WTC11 (cell line): ENCODE results near the gene NEK6. TPM values are rescaled to one million over a fixed set of nuclear protein-coding genes. Genes with fewer than 3 reads are reported as not detected.

Experiments used
- ATAC-seq: fragments of 200-7000 bp; cut with Tn5 transposase; 2 replicates; pipeline ENCODE4 v1.10.0; 2021; ENCODE audit warnings: mild to moderate bottlenecking, moderate library complexity
- CTCF ChIA-PET: fragments of 300-600 bp; sonication (Branson Sonifier 250); formaldehyde crosslinking; loops from one replicate; lab custom pipeline; 2021; ENCODE audit warnings: antibody characterized with exemption; lab: Charles Lee
- POLR2A ChIA-PET: fragments of 350-600 bp; sonication (Branson Sonifier 250); formaldehyde crosslinking; loops from one replicate; lab custom pipeline; 2021; ENCODE audit warnings: antibody characterized with exemption; lab: Charles Lee
- DNase-seq: peaks from one replicate; pipeline ENCODE4 v3.0.0; 2021; ENCODE audit warnings: low spot score
- H3K27ac Mint-ChIP-seq: 2 replicates; pipeline ENCODE4 v1.8.0; 2021; ENCODE audit warnings: mixed read lengths
- H3K27me3 Mint-ChIP-seq: 2 replicates; pipeline ENCODE4 v1.8.0; 2021; ENCODE audit warnings: low read depth, mild to moderate bottlenecking, moderate library complexity, mixed read lengths
- H3K36me3 Mint-ChIP-seq: 2 replicates; pipeline ENCODE4 v1.8.0; 2021; ENCODE audit warnings: mixed read lengths
- H3K4me1 Mint-ChIP-seq: 2 replicates; pipeline ENCODE4 v1.8.0; 2022; ENCODE audit warnings: mixed read lengths
- H3K4me3 Mint-ChIP-seq: 2 replicates; pipeline ENCODE4 v1.8.0; 2021; ENCODE audit warnings: mild to moderate bottlenecking, moderate library complexity, mixed read lengths
- H3K9me3 Mint-ChIP-seq: 2 replicates; pipeline ENCODE4 v1.8.0; 2021; ENCODE audit warnings: mixed read lengths
- EMX1 ChIP-seq: fragments of 250-450 bp; sonication (Bioruptor Pico); IDR thresholded peaks from 2 replicates; pipeline ENCODE4 v1.8.0; 2021; ENCODE audit warnings: mild to moderate bottlenecking
- ETV6 ChIP-seq: sonication (generic); formaldehyde crosslinking; IDR thresholded peaks from 2 replicates; pipeline ENCODE4 v1.8.1; 2022; ENCODE audit warnings: mild to moderate bottlenecking, missing genetic modification reagents
- FOXJ3 ChIP-seq: sonication (generic); formaldehyde crosslinking; IDR thresholded peaks from 2 replicates; pipeline ENCODE4 v1.9.0; 2021; ENCODE audit warnings: missing genetic modification reagents, mild to moderate bottlenecking, borderline replicate concordance
- FOXK1 ChIP-seq: sonication (generic); formaldehyde crosslinking; IDR thresholded peaks from 2 replicates; pipeline ENCODE4 v1.8.0; 2022; ENCODE audit warnings: mild to moderate bottlenecking, moderate library complexity, missing genetic modification reagents
- KAT7 ChIP-seq: sonication (generic); formaldehyde crosslinking; IDR thresholded peaks from 2 replicates; pipeline ENCODE4 v1.8.1; 2023; ENCODE audit warnings: missing genetic modification reagents, mild to moderate bottlenecking, borderline replicate concordance
- MYBL2 ChIP-seq: sonication (generic); formaldehyde crosslinking; IDR thresholded peaks from 2 replicates; pipeline ENCODE4 v1.8.1; 2023; ENCODE audit warnings: mild to moderate bottlenecking, moderate library complexity, missing genetic modification reagents
- NFATC4 ChIP-seq: fragments of 250-450 bp; sonication (Bioruptor Pico); IDR thresholded peaks from 2 replicates; pipeline ENCODE4 v1.9.0; 2021; ENCODE audit warnings: mild to moderate bottlenecking
- NFE2L1 ChIP-seq: sonication (generic); formaldehyde crosslinking; IDR thresholded peaks from 2 replicates; pipeline ENCODE4 v1.8.1; 2023; ENCODE audit warnings: missing genetic modification reagents
- OVOL2 ChIP-seq: fragments of 250-450 bp; sonication (Bioruptor Pico); IDR thresholded peaks from 2 replicates; pipeline ENCODE4 v1.9.0; 2021; ENCODE audit warnings: mild to moderate bottlenecking, borderline replicate concordance
- RORB ChIP-seq: fragments of 250-450 bp; sonication (Bioruptor Pico); IDR thresholded peaks from 2 replicates; pipeline ENCODE4 v1.9.0; 2021; ENCODE audit warnings: mild to moderate bottlenecking
- SMAD3 ChIP-seq: sonication (generic); formaldehyde crosslinking; IDR thresholded peaks from 2 replicates; pipeline ENCODE4 v1.8.0; 2022; ENCODE audit warnings: missing genetic modification reagents, mild to moderate bottlenecking, borderline replicate concordance
- TCF7 ChIP-seq: sonication (generic); formaldehyde crosslinking; IDR thresholded peaks from 2 replicates; pipeline ENCODE4 v1.8.0; 2022; ENCODE audit warnings: mild to moderate bottlenecking, low read depth, missing genetic modification reagents, moderate library complexity
- TEAD1 ChIP-seq: sonication (generic); formaldehyde crosslinking; IDR thresholded peaks from 2 replicates; pipeline ENCODE4 v1.8.0; 2022; ENCODE audit warnings: mild to moderate bottlenecking, missing genetic modification reagents
- total RNA-seq: library from RNA; stranded (reverse); gene quantifications from 3 replicates; pipeline ENCODE4 v1.2.3, GENCODE V29; 2021
- TF ChIP-seq, protein P1 (sequence below): fragments of 200-600 bp; IDR thresholded peaks from 2 replicates; pipeline ENCODE4 v1.8.0; 2022; ENCODE audit warnings: antibody characterized with exemption
- TF ChIP-seq, protein P2 (sequence below): sonication (generic); formaldehyde crosslinking; IDR thresholded peaks from 2 replicates; pipeline ENCODE4 v1.8.0; 2022; ENCODE audit warnings: mild to moderate bottlenecking, missing genetic modification reagents
- TF ChIP-seq, protein P3 (sequence below): sonication (generic); formaldehyde crosslinking; IDR thresholded peaks from 2 replicates; pipeline ENCODE4 v1.8.1; 2022; ENCODE audit warnings: low read depth, mild to moderate bottlenecking, moderate library complexity, missing genetic modification reagents, borderline replicate concordance
- TF ChIP-seq, protein P4 (sequence below): sonication (generic); formaldehyde crosslinking; IDR thresholded peaks from 2 replicates; pipeline ENCODE4 v1.8.0; 2022; ENCODE audit warnings: mild to moderate bottlenecking, missing genetic modification reagents

NEK6 gene
- total RNA-seq, 1 experiment from 2014 or later, result 23.0 TPM

DNA sequence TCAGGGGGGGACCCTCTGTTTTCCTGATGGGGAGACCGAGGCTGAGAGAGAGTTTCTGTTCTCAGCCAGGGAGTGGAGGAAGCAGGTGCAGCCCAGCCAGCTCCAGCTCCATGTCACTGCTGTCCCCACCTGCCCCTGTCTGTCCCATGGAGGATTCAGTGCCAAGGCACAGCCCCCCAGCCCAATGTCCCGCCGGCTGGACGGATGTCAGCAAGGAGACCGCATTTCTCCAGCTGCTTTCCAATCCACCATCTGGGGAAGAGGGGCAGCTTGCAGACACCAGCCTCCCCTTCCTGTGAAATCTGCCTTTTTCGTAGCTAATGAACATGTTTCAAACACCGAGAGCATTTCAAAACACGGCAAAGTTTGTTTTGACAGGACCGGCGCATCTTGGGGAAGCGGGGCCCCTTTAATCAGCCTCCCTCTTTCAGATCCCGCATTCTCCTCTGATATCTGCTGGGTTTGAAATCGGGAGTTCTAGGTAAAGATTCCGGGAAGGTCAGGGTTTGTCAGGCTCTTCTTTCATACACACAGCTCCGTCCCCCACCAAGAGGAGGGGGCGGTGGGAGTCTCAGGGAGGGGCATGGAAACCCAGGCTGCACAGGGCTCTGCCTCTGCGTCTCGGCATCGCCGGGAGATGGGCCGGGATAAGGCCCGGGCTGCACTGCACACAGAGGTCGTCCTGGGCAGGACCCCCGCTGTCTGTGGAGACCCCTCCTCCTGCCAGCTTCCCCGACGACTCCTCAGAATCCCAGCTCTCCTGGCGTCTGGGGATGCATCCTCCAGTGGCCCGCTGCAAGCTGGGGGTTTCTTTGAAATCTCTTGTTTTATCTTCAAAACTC is 74.8 kb downstream of the NEK6 start:
- ATAC-seq (peak; percentile 38; the same call in 1 of the 2 replicates), DNase-seq (no peak)
- H3K36me3 Mint-ChIP-seq, result peaks cover 6% of the 10 kb centered on the region
- TF ChIP-seq, protein P1, sequence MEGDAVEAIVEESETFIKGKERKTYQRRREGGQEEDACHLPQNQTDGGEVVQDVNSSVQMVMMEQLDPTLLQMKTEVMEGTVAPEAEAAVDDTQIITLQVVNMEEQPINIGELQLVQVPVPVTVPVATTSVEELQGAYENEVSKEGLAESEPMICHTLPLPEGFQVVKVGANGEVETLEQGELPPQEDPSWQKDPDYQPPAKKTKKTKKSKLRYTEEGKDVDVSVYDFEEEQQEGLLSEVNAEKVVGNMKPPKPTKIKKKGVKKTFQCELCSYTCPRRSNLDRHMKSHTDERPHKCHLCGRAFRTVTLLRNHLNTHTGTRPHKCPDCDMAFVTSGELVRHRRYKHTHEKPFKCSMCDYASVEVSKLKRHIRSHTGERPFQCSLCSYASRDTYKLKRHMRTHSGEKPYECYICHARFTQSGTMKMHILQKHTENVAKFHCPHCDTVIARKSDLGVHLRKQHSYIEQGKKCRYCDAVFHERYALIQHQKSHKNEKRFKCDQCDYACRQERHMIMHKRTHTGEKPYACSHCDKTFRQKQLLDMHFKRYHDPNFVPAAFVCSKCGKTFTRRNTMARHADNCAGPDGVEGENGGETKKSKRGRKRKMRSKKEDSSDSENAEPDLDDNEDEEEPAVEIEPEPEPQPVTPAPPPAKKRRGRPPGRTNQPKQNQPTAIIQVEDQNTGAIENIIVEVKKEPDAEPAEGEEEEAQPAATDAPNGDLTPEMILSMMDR, result no peak
- TF ChIP-seq NFE2L1, result no peak
- no peaks in the 10 kb centered on the region for H3K4me1 Mint-ChIP-seq
- no peaks in the 10 kb centered on the region for H3K27me3 Mint-ChIP-seq
- peaks cover 5% of the 10 kb centered on the region for H3K9me3 Mint-ChIP-seq
- 0 out of 2 replicates have a peak overlapping the region, but pooled peaks have one; percentile 15 for H3K27ac Mint-ChIP-seq
- ChIA-PET POLR2A (interaction anchor here (0.6 kb wide), 1 partner anchor 244 kb away, joined by 3 read pairs; no protein-coding TSS in a partner anchor), CTCF (interaction anchor here (1.5 to 1.6 kb wide), 2 partner anchors 12 to 62 kb away, joined by 4 read pairs; no protein-coding TSS in a partner anchor)
- H3K4me3 Mint-ChIP-seq, result no peak overlapping the region

DNA sequence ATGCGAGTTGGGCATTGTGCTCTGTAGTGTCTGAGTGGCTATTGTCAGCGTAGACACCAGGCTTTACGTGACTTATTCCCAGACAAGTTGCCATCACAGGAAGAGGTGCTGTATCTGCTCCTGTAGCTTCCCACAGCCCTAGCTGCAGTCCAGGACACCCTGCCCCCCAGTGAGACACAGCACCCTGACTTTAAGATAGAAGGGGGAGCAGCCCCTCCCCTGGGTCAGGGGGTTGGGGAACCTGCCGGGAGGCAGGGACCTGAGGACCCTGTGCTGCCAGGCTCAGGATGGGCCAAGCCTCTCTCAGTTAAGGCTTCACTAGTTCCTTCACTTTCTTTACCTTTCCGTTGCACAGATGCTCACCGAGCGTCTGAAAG is 75.4 kb downstream of the NEK6 start:
- no peak overlapping the region for H3K4me3 Mint-ChIP-seq
- POLR2A ChIA-PET, result interaction anchor here (0.6 kb wide), 2 partner anchors 23 to 245 kb away, joined by 3 read pairs; no protein-coding TSS in a partner anchor
- peaks cover 9% of the 10 kb centered on the region for H3K9me3 Mint-ChIP-seq
- CTCF ChIA-PET, result interaction anchor here (1.6 kb wide), 1 partner anchor 61 kb away, joined by 4 read pairs; no protein-coding TSS in a partner anchor
- H3K27ac Mint-ChIP-seq, result no peak overlapping the region
- no peaks in the 10 kb centered on the region for H3K27me3 Mint-ChIP-seq
- no peaks in the 10 kb centered on the region for H3K4me1 Mint-ChIP-seq
- DNase-seq (no peak), ATAC-seq (no peak)
- no peak for TF ChIP-seq FOXJ3
- no peak for TF ChIP-seq ETV6
- TF ChIP-seq NFATC4 (CRISPR knock-in tag), result no peak
- no peak for TF ChIP-seq SMAD3 (CRISPR knock-in tag)
- TF ChIP-seq, protein P1, result no peak
- TF ChIP-seq, protein P2, sequence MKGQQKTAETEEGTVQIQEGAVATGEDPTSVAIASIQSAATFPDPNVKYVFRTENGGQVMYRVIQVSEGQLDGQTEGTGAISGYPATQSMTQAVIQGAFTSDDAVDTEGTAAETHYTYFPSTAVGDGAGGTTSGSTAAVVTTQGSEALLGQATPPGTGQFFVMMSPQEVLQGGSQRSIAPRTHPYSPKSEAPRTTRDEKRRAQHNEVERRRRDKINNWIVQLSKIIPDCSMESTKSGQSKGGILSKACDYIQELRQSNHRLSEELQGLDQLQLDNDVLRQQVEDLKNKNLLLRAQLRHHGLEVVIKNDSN (CRISPR knock-in tag), result no peak
- no peak for TF ChIP-seq NFE2L1
- TF ChIP-seq, protein P3, sequence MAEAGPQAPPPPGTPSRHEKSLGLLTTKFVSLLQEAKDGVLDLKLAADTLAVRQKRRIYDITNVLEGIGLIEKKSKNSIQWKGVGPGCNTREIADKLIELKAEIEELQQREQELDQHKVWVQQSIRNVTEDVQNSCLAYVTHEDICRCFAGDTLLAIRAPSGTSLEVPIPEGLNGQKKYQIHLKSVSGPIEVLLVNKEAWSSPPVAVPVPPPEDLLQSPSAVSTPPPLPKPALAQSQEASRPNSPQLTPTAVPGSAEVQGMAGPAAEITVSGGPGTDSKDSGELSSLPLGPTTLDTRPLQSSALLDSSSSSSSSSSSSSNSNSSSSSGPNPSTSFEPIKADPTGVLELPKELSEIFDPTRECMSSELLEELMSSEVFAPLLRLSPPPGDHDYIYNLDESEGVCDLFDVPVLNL, result no peak
- no peak for TF ChIP-seq MYBL2 (CRISPR knock-in tag)
- no peak for TF ChIP-seq FOXK1 (CRISPR knock-in tag)
- no peak for TF ChIP-seq EMX1 (CRISPR knock-in tag)
- no peak for TF ChIP-seq TEAD1
- no peak for TF ChIP-seq KAT7
- TF ChIP-seq TCF7 (CRISPR knock-in tag), result no peak
- TF ChIP-seq, protein P4, sequence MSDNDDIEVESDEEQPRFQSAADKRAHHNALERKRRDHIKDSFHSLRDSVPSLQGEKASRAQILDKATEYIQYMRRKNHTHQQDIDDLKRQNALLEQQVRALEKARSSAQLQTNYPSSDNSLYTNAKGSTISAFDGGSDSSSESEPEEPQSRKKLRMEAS (CRISPR knock-in tag), result no peak
- TF ChIP-seq RORB (CRISPR knock-in tag), result no peak
- TF ChIP-seq OVOL2 (CRISPR knock-in tag), result no peak
- peaks cover 12% of the 10 kb centered on the region for H3K36me3 Mint-ChIP-seq
